GM12878 (cell line): Measurements from ENCODE around the gene OTOA. TPM values are rescaled to one million over a fixed set of nuclear protein-coding genes. Genes with fewer than 3 reads are reported as not detected.
"Not testable (repeated sequence)": the region's sequence is repeated elsewhere in the genome, so short reads cannot be mapped to it uniquely, and the experiment has no call there.

Experiments
- ATAC-seq: fragments of 200-7000 bp; cut with Tn5 transposase; 3 replicates; pipeline ENCODE4 v1.9.1; 2020; ENCODE audit warnings: mild to moderate bottlenecking, moderate library complexity
- BruUV-seq: library from RNA; stranded (reverse); fragments of 400-500 nt; replicated peaks from 2 replicates; lab custom pipeline; 2021; lab: Mats Ljungman, UMichigan
- CTCF ChIA-PET: fragments of 300-600 bp; sonication (Branson Sonifier 250); formaldehyde crosslinking; extraction: SDS; loops from one replicate; lab custom pipeline; 2021; ENCODE audit warnings: inconsistent platforms; lab: Yijun Ruan, JAX
- POLR2A ChIA-PET: fragments of 350-600 bp; formaldehyde crosslinking; extraction: SDS; loops from one replicate; lab custom pipeline; 2021; ENCODE audit warnings: inconsistent platforms; lab: Charles Lee
- RAD21 ChIA-PET: fragments of 300-600 bp; sonication (Branson Sonifier 250); formaldehyde crosslinking; loops from one replicate; lab custom pipeline; 2023; ENCODE audit warnings: antibody characterized with exemption; ENCODE audit not compliant: unreplicated experiment; lab: Charles Lee
- SMC1A ChIA-PET: fragments of 300-600 bp; sonication (Branson Sonifier 250); formaldehyde crosslinking; loops from one replicate; lab custom pipeline; 2023; ENCODE audit not compliant: unreplicated experiment, uncharacterized antibody; lab: Charles Lee
- DNase-seq: peaks from one replicate; pipeline ENCODE4 v3.0.0-alpha.2; 2011; ENCODE audit warnings: low read depth, low spot score
- FAIRE-seq: peaks from 3 replicates; lab custom pipeline; 2011; peaks lifted over from hg19 to GRCh38; lab: Jason Lieb, UNC
- H2AFZ ChIP-seq: 2 replicates; pipeline ENCODE4 v1.6.0; 2011; ENCODE audit warnings: low read depth, low read length, control low read depth; ENCODE audit not compliant: control insufficient read depth
- H3K27ac ChIP-seq: 2 replicates; pipeline ENCODE4 v1.5.1; 2011; ENCODE audit warnings: control low read depth; ENCODE audit not compliant: control insufficient read depth, insufficient read depth
- H3K27me3 ChIP-seq, 2 experiments: replicated peaks in 1 of 2; 2 replicates each; pipeline versions ENCODE4 v1.6.0 to v1.6.1; 2011; ENCODE audit warnings: low read length in 1 of 2; ENCODE audit not compliant: control insufficient read depth in 2 of 2, insufficient read depth in 2 of 2
- H3K36me3 ChIP-seq, 2 experiments: 2 replicates each; pipeline ENCODE4 v1.5.1; 2011; ENCODE audit warnings: low read length in 1 of 2; ENCODE audit not compliant: control insufficient read depth in 2 of 2, insufficient read depth in 2 of 2
- H3K4me1 ChIP-seq: 2 replicates; pipeline ENCODE4 v1.6.1; 2011; ENCODE audit warnings: mild to moderate bottlenecking, low read length, moderate library complexity, mixed read lengths; ENCODE audit not compliant: control insufficient read depth, insufficient read depth
- H3K4me2 ChIP-seq: 2 replicates; pipeline ENCODE4 v1.6.0; 2011; ENCODE audit warnings: control low read depth; ENCODE audit not compliant: control insufficient read depth, insufficient read depth
- H3K4me3 ChIP-seq: fragments of 200-600 bp; sonication (generic); 2 replicates; pipeline ENCODE4 v1.5.1; 2016
- H3K79me2 ChIP-seq: 2 replicates; pipeline ENCODE4 v1.6.0; 2011; ENCODE audit warnings: low read length; ENCODE audit not compliant: control insufficient read depth, insufficient read depth
- H3K9ac ChIP-seq: 2 replicates; pipeline ENCODE4 v1.8.0; 2011; ENCODE audit warnings: low read length, control low read depth, mixed read lengths; ENCODE audit not compliant: control insufficient read depth, insufficient read depth
- H3K9me3 ChIP-seq: replicated peaks from 3 replicates; pipeline ENCODE4 v1.5.1; 2011; ENCODE audit warnings: mild to moderate bottlenecking, low read length; ENCODE audit not compliant: control insufficient read depth, insufficient read depth
- H4K20me1 ChIP-seq: 2 replicates; pipeline ENCODE4 v1.6.0; 2011; ENCODE audit not compliant: control insufficient read depth, insufficient read depth
- BHLHE40 ChIP-seq, 2 experiments: fragments of 450-650 bp in 1 of 2; IDR thresholded peaks; 2 replicates each; pipeline ENCODE4 v1.6.1; 2011 to 2017; ENCODE audit warnings: low read depth in 2 of 2, borderline replicate concordance in 1 of 2, improper control_type of control experiment in 1 of 2, low read length in 1 of 2, mild to moderate bottlenecking in 1 of 2
- FOS ChIP-seq: IDR thresholded peaks from 3 replicates; pipeline ENCODE4 v1.6.1; 2011; ENCODE audit warnings: borderline replicate concordance; ENCODE audit not compliant: insufficient read length; ENCODE audit errors: extremely low read depth
- HDAC2 ChIP-seq: fragments of 200-600 bp; sonication (generic); IDR thresholded peaks from 2 replicates; pipeline ENCODE4 v1.6.1; 2017
- JUNB ChIP-seq: IDR thresholded peaks from 2 replicates; pipeline ENCODE4 v1.6.1; 2016; ENCODE audit warnings: antibody characterized with exemption, mild to moderate bottlenecking
- KDM1A ChIP-seq: fragments of 200-600 bp; sonication (generic); IDR thresholded peaks from 2 replicates; pipeline ENCODE4 v1.6.1; 2016; ENCODE audit warnings: borderline replicate concordance
- KLF5 ChIP-seq: fragments of 450-650 bp; IDR thresholded peaks from 2 replicates; pipeline ENCODE4 v1.6.1; 2014; ENCODE audit warnings: mild to moderate bottlenecking; ENCODE audit not compliant: partially characterized antibody
- SMAD1 ChIP-seq: fragments of 450-650 bp; IDR thresholded peaks from 2 replicates; pipeline ENCODE4 v1.6.1; 2018; ENCODE audit warnings: mild to moderate bottlenecking, low read depth; ENCODE audit not compliant: partially characterized antibody
- ZNF622 ChIP-seq: fragments of 450-650 bp; IDR thresholded peaks from 2 replicates; pipeline ENCODE4 v1.6.1; 2017; ENCODE audit warnings: mild to moderate bottlenecking, inconsistent platforms
- WGBS: methylation state at CpG from one replicate; pipeline ENCODE4 v1.1.6; 2016; ENCODE audit warnings: low lambda C conversion rate; ENCODE audit not compliant: insufficient replicate concordance, insufficient coverage; ENCODE audit errors: missing lambda C conversion rate; 5-methylcytosine and 5-hydroxymethylcytosine counted together
- in situ Hi-C: fragments of 300-500 bp; cut with MboI; formaldehyde crosslinking; loops from 9 replicates; pipeline ENCODE4 v1.14.3; 2018; ENCODE audit warnings: mixed read lengths
- intact Hi-C: fragments of 100-400 bp; cut with micrococcal nuclease; formaldehyde crosslinking; loops from one replicate; pipeline ENCODE4 v1.14.2; 2022; ENCODE audit not compliant: unreplicated experiment
- polyA plus RNA-seq, 11 experiments: library from polyadenylated mRNA; depleted of rRNA in 4 of 11; unstranded in 6 of 11; stranded (reverse) in 5 of 11; fragments of >200 nt; fragmentation: Nextera tagmentation in 4 of 11; fragmentation: Illumina TruSeq in 1 of 11; extraction: Ambion mirVana in 4 of 11; extraction: Trizol in 1 of 11; gene quantifications; 1 replicate in 1 of 11; 2 replicates in 10 of 11; pipeline versions ENCODE4 v1.2.1 to v1.2.3, GENCODE V29; 2011 to 2016; ENCODE audit warnings: inconsistent platforms in 2 of 11, missing spikeins in 2 of 11, low read depth in 1 of 11
- total RNA-seq, 4 experiments: library from RNA; depleted of rRNA in 3 of 4; stranded (reverse); fragments of >200 nt in 3 of 4; fragmentation: Illumina TruSeq in 1 of 4; extraction: Trizol in 1 of 4; gene quantifications; 2 replicates each; pipeline versions ENCODE4 v1.2.1 to v1.2.3, GENCODE V29; 2013 to 2021
- TF ChIP-seq, protein P1 (sequence below): fragments of 450-650 bp; IDR thresholded peaks from 2 replicates; pipeline ENCODE4 v1.6.1; 2016; ENCODE audit warnings: mild to moderate bottlenecking
- TF ChIP-seq, protein P2 (sequence below): IDR thresholded peaks from 2 replicates; pipeline ENCODE4 v1.6.1; 2012; ENCODE audit warnings: low read length, inconsistent platforms

Gene OTOA
- total and polyA plus RNA-seq, 10 of the 15 experiments (the other 5 are each of a cell fraction or from before 2014, with no cell fraction given), result 0.33 to 1.5 (median 0.61) TPM

DNA sequence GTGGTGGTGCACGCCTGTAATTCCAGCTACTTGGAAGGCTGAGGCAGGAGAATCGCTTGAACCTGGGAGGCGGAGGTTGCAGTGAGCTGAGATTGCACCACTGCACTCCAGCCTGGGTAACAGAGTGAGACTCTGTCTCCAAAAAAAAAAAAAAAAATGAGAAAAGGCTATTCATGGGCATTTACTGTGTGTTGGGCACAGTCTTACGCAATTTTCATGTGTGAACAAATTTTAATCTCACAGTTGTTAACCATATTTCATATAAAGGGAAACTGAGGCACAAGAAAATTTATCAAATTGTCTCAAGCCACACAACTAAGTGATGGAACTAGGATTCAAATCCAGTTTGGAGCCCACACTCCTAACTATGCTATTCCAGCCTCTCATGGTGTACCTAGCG is 16.9 kb downstream of the OTOA start:
- intact Hi-C loops, result loop anchor here (2.0 kb wide), 1 partner anchor 20 kb away; no protein-coding TSS in a partner anchor
- in situ Hi-C loops, FAIRE-seq, H2AFZ ChIP-seq, H3K4me2 ChIP-seq, BruUV-seq, POLR2A ChIA-PET, H3K79me2 ChIP-seq, ATAC-seq, H3K9me3 ChIP-seq, H3K27me3 ChIP-seq, H3K27ac ChIP-seq, H4K20me1 ChIP-seq, H3K36me3 ChIP-seq, H3K4me3 ChIP-seq, DNase-seq, H3K9ac ChIP-seq, H3K4me1 ChIP-seq: not testable (repeated sequence)
- 64% methylated on average over 5 of the region's 5 CpGs for WGBS
- ChIA-PET RAD21 (interaction anchor here (0.9 kb wide), 1 partner anchor 26 kb away, joined by 3 read pairs; no protein-coding TSS in a partner anchor), SMC1A (interaction anchor here (1.3 to 3.4 kb wide), 2 partner anchors 20 to 23 kb away, joined by 4 to 14 read pairs; no protein-coding TSS in a partner anchor), CTCF (interaction anchor here (0.7 to 1.2 kb wide), 3 partner anchors 13 to 1382 kb away, joined by 3 to 4 read pairs (median 3); no protein-coding TSS in a partner anchor)

DNA sequence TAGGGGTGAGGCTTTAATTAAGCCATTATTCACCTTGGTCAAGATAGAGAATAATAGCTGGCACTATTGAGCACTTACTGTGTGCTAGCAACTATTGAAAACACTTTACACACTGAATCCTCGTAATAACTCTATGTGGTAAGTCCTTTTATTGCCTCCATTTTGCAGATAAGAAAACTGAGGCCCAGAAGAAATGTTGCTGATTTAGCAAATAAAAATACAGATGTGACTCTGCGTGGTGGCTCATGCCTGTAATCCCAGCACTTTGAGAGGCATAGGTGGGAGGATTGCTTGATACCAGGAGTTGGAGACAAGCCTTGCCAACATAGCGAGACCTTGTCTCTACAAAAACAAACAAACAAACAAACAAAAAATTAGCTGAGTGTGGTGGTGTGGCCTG is 19.4 kb downstream of the OTOA start:
- no peaks in the 10 kb centered on the region for H3K27me3 ChIP-seq
- no TSS peak for BruUV-seq
- intact Hi-C loops, result no loop called here
- ChIA-PET CTCF (interaction anchor here (0.7 to 3.7 kb wide), 10 partner anchors 10 to 120 kb away, joined by 3 to 19 read pairs (median 5); no protein-coding TSS in a partner anchor), RAD21 (interaction anchor here (2.2 kb wide), 1 partner anchor 26 kb away, joined by 7 read pairs; no protein-coding TSS in a partner anchor), POLR2A (no interaction called here), SMC1A (interaction anchor here (1.2 to 3.4 kb wide), 3 partner anchors 15 to 26 kb away, joined by 3 to 14 read pairs (median 4); no protein-coding TSS in a partner anchor)
- H4K20me1 ChIP-seq, result no peaks in the 10 kb centered on the region
- H3K36me3 ChIP-seq, result no peaks in the 10 kb centered on the region
- H3K27ac ChIP-seq, result no peak overlapping the region
- no peaks in the 10 kb centered on the region for H3K4me1 ChIP-seq
- DNase-seq (no peak), FAIRE-seq (no peak), ATAC-seq (no peak)
- TF ChIP-seq ZNF622, result no peak
- TF ChIP-seq SMAD1, result no peak
- TF ChIP-seq BHLHE40 (IDR thresholded peaks at IDR 0.05; ENCODE audit: borderline replicate concordance in 1 of 2, low read depth in 2 of 2, low read length in 1 of 2), result no peak
- no peak for TF ChIP-seq FOS
- TF ChIP-seq, protein P1, sequence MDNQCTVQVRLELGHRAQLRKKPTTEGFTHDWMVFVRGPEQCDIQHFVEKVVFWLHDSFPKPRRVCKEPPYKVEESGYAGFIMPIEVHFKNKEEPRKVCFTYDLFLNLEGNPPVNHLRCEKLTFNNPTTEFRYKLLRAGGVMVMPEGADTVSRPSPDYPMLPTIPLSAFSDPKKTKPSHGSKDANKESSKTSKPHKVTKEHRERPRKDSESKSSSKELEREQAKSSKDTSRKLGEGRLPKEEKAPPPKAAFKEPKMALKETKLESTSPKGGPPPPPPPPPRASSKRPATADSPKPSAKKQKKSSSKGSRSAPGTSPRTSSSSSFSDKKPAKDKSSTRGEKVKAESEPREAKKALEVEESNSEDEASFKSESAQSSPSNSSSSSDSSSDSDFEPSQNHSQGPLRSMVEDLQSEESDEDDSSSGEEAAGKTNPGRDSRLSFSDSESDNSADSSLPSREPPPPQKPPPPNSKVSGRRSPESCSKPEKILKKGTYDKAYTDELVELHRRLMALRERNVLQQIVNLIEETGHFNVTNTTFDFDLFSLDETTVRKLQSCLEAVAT, result no peak
- no peak for TF ChIP-seq JUNB
- no peak for TF ChIP-seq KLF5
- TF ChIP-seq HDAC2, result no peak
- no peak for TF ChIP-seq KDM1A
- TF ChIP-seq, protein P2, sequence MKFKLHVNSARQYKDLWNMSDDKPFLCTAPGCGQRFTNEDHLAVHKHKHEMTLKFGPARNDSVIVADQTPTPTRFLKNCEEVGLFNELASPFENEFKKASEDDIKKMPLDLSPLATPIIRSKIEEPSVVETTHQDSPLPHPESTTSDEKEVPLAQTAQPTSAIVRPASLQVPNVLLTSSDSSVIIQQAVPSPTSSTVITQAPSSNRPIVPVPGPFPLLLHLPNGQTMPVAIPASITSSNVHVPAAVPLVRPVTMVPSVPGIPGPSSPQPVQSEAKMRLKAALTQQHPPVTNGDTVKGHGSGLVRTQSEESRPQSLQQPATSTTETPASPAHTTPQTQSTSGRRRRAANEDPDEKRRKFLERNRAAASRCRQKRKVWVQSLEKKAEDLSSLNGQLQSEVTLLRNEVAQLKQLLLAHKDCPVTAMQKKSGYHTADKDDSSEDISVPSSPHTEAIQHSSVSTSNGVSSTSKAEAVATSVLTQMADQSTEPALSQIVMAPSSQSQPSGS, result no peak
- H3K4me2 ChIP-seq, result no peak overlapping the region
- in situ Hi-C loops, result no loop called here
- H3K9ac ChIP-seq, result no peak overlapping the region
- H3K79me2 ChIP-seq, result no peaks in the 10 kb centered on the region
- 34% methylated on average over 3 of the region's 3 CpGs for WGBS
- no peak overlapping the region for H3K4me3 ChIP-seq
- H3K9me3 ChIP-seq, result no peaks in the 10 kb centered on the region
- H2AFZ ChIP-seq, result no peak overlapping the region
